H1 (cell line): ENCODE measurements around the gene PLEKHG5.

Source experiments
- CBX8 ChIP-seq: fragments of 300-800, 300-1000 bp; sonication (generic); IDR thresholded peaks from 2 replicates; pipeline ENCODE4 v1.7.1; 2016; ENCODE audit warnings: low read depth, low read length, borderline replicate concordance
- EZH2 ChIP-seq: fragments of 200-600 bp; sonication (generic); IDR thresholded peaks from 2 replicates; pipeline ENCODE4 v1.7.1; 2012; ENCODE audit warnings: low read depth, mild to moderate bottlenecking, moderate library complexity, low read length, inconsistent platforms; ENCODE audit not compliant: severe bottlenecking
- GABPA ChIP-seq: IDR thresholded peaks from 2 replicates; pipeline ENCODE4 v1.6.1; 2011; ENCODE audit warnings: mild to moderate bottlenecking, low read length, moderate library complexity, borderline replicate concordance; ENCODE audit not compliant: insufficient read depth
- MAFK ChIP-seq: IDR thresholded peaks from 2 replicates; pipeline ENCODE4 v1.6.1; 2012; ENCODE audit warnings: low read depth, mild to moderate bottlenecking, improper control_type of control experiment, low read length
- POLR2A ChIP-seq, 2 experiments: IDR thresholded peaks; 1 replicate in 1 of 2; 2 replicates in 1 of 2; pipeline ENCODE4 v1.6.1; 2011; ENCODE audit warnings: low read depth in 2 of 2, low read length in 2 of 2, mild to moderate bottlenecking in 2 of 2; ENCODE audit errors: control extremely low read depth in 1 of 2
- POLR2AphosphoS5 ChIP-seq: IDR thresholded peaks from 2 replicates; pipeline ENCODE4 v1.6.1; 2011; ENCODE audit warnings: low read depth, low read length
- SIN3A ChIP-seq, 2 experiments: IDR thresholded peaks in 1 of 2; conservative IDR thresholded peaks in 1 of 2; 2 replicates each; pipeline ENCODE4 v1.6.1; 2011 to 2012; ENCODE audit warnings: low read length in 2 of 2, improper control_type of control experiment in 1 of 2, low read depth in 1 of 2, mild to moderate bottlenecking in 1 of 2
- SIRT6 ChIP-seq: IDR thresholded peaks from one replicate; pipeline ENCODE4 v1.7.1; 2012; ENCODE audit warnings: low read length, inconsistent platforms
- TCF12 ChIP-seq: IDR thresholded peaks from 2 replicates; pipeline ENCODE4 v1.6.1; 2011; ENCODE audit warnings: low read depth, mild to moderate bottlenecking, low read length
- TEAD4 ChIP-seq: IDR thresholded peaks from 2 replicates; pipeline ENCODE4 v1.6.1; 2012; ENCODE audit warnings: low read depth, low read length, inconsistent platforms, mixed read lengths
- ZNF274 ChIP-seq: IDR thresholded peaks from 2 replicates; pipeline ENCODE4 v1.7.0; 2012; ENCODE audit warnings: low read length, borderline replicate concordance; ENCODE audit errors: extremely low read depth
- TF ChIP-seq, protein P1 (sequence below), 3 experiments: IDR thresholded peaks; 1 replicate in 2 of 3; 2 replicates in 1 of 3; pipeline versions ENCODE4 v1.5.1 to v1.6.1; 2011; ENCODE audit warnings: low read length in 3 of 3, mild to moderate bottlenecking in 3 of 3, inconsistent platforms in 2 of 3, low read depth in 1 of 3, moderate library complexity in 1 of 3; ENCODE audit not compliant: insufficient read depth in 1 of 3; ENCODE audit errors: control extremely low read depth in 1 of 3
- TF ChIP-seq, protein P2 (sequence below): IDR thresholded peaks from 2 replicates; pipeline ENCODE4 v1.6.1; 2011; ENCODE audit warnings: low read length, improper control_type of control experiment

GRCh38 chr1:6497215-6497866 lies 5.9 kb upstream of the PLEKHG5 start:
- TF ChIP-seq EZH2 (no peak), TCF12 (no peak), TEAD4 (no peak), POLR2AphosphoS5 (no peak), CBX8 (no peak), SIRT6 (no peak), ZNF274 (no peak), SIN3A (conservative IDR thresholded peaks at IDR 0.05 in 1 of 2, IDR thresholded peaks at IDR 0.05 in 1 of 2; ENCODE audit: low read depth in 1 of 2, low read length in 2 of 2) (peak in 1 of 2 experiments; percentile 90; a peak in 2 of 4 replicates), POLR2A (IDR thresholded peaks at IDR 0.05; ENCODE audit: control extremely low read depth in 1 of 2, low read depth in 2 of 2, low read length in 2 of 2) (no peak), MAFK (no peak), GABPA (no peak)
- TF ChIP-seq, protein P1, sequence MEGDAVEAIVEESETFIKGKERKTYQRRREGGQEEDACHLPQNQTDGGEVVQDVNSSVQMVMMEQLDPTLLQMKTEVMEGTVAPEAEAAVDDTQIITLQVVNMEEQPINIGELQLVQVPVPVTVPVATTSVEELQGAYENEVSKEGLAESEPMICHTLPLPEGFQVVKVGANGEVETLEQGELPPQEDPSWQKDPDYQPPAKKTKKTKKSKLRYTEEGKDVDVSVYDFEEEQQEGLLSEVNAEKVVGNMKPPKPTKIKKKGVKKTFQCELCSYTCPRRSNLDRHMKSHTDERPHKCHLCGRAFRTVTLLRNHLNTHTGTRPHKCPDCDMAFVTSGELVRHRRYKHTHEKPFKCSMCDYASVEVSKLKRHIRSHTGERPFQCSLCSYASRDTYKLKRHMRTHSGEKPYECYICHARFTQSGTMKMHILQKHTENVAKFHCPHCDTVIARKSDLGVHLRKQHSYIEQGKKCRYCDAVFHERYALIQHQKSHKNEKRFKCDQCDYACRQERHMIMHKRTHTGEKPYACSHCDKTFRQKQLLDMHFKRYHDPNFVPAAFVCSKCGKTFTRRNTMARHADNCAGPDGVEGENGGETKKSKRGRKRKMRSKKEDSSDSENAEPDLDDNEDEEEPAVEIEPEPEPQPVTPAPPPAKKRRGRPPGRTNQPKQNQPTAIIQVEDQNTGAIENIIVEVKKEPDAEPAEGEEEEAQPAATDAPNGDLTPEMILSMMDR (IDR thresholded peaks at IDR 0.05; ENCODE audit: control extremely low read depth in 1 of 3, insufficient read depth in 1 of 3, low read depth in 1 of 3, low read length in 3 of 3) = no peak
- TF ChIP-seq, protein P2, sequence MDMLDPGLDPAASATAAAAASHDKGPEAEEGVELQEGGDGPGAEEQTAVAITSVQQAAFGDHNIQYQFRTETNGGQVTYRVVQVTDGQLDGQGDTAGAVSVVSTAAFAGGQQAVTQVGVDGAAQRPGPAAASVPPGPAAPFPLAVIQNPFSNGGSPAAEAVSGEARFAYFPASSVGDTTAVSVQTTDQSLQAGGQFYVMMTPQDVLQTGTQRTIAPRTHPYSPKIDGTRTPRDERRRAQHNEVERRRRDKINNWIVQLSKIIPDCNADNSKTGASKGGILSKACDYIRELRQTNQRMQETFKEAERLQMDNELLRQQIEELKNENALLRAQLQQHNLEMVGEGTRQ = no peak
